ENCODE measurements around the gene PREX1.

- no peak for TF ChIP-seq POLR2A (IDR thresholded peaks at IDR 0.05)
- TF ChIP-seq CTCF (IDR thresholded peaks at IDR 0.05): no peak
- TF ChIP-seq POLR2AphosphoS5 (IDR thresholded peaks at IDR 0.05): no peak
Measured at GRCh38 chr20:48608756-48609155, 219.0 kb downstream of the PREX1 start.

All from prostate gland (tissue), 2 donors.